ENCODE data around the gene SULT1C2. TPM values are rescaled to one million over a fixed set of nuclear protein-coding genes. Genes with fewer than 3 reads are reported as not detected.

Gene SULT1C2
- total and polyA plus RNA-seq, 2 of the 8 experiments (the other 6 are each of a cell fraction or from before 2014, with no cell fraction given), result 2.2 to 2.8 TPM

DNA sequence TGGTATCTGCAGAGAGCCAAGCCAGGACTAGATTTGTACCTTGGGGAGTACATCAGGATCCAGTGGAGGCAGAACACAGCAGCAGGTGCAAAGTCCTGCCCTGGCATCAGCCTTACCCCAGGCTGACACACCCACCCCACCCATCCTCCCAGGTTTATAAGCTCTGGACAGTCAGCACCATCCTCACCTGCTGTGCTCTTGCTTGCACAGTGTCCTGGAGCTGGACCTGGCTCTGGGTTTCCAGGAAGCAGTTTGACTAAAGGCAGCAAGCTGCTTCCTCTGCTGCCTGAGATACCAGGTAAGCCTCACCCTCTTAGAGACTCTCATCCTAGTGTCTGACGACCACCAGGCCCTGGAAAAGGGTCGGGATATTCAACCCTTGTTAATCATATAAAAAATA lies 48.9 kb upstream of the SULT1C2 start, which contains the start of gene SULT1C3:
TSS of gene SULT1C3 (plus strand) at position 183 of the 400 bp plus-strand sequence. CDS start 7,227 bp downstream, outside the sequence.
- Histone ChIP-seq H3K79me1 (ENCODE audit: low read depth, low read length) (no peaks in the 10 kb centered on the region), H3K9ac (replicated peaks in 1 of 4; ENCODE audit: extremely low read depth in 1 of 4, low read depth in 3 of 4, low read length in 3 of 4) (no peak within 1 kb of the TSS), H2BK5ac (ENCODE audit: low read depth, low read length) (no peak within 1 kb of the TSS), H3K36me3 (ENCODE audit: control insufficient read depth in 2 of 4, insufficient read depth in 4 of 4, low read length in 3 of 4) (no peaks in the 10 kb centered on the region), H4K5ac (ENCODE audit: insufficient read length, low read depth, low read length) (no peak within 1 kb of the TSS), H3K4me3 (ENCODE audit: extremely low read depth in 1 of 4, insufficient read depth in 2 of 4, low read depth in 3 of 4, low read length in 4 of 4) (no peak within 1 kb of the TSS), H3K14ac (ENCODE audit: insufficient read length) (no peak within 1 kb of the TSS), H4K91ac (replicated peaks; ENCODE audit: insufficient read length, low read length) (no peak within 1 kb of the TSS), H3K23ac (ENCODE audit: insufficient read length) (no peak within 1 kb of the TSS), H4K8ac (ENCODE audit: extremely low read depth, insufficient read depth, low read length) (no peak within 1 kb of the TSS), H3K23me2 (ENCODE audit: low read depth, low read length) (no peaks in the 10 kb centered on the region), H3K56ac (replicated peaks; ENCODE audit: insufficient read length, low read depth, low read length) (no peak within 1 kb of the TSS), H2BK20ac (ENCODE audit: low read length) (no peak within 1 kb of the TSS), H2AK5ac (ENCODE audit: low read depth, low read length) (no peak within 1 kb of the TSS), H3K4me1 (replicated peaks in 1 of 4; ENCODE audit: control insufficient read depth in 3 of 4, insufficient read depth in 4 of 4, low read length in 3 of 4) (no peaks in the 10 kb centered on the region), H2AFZ (ENCODE audit: low read length) (no peak within 1 kb of the TSS), H2BK15ac (ENCODE audit: low read length) (no peak within 1 kb of the TSS), H2BK120ac (replicated peaks; ENCODE audit: low read depth, low read length) (no peak within 1 kb of the TSS), H3K4ac (replicated peaks; ENCODE audit: insufficient read length, low read depth, low read length) (no peak within 1 kb of the TSS), H3K27ac (ENCODE audit: low read depth, low read length) (no peak within 1 kb of the TSS), H3K4me2 (ENCODE audit: insufficient read depth in 1 of 2, low read depth in 2 of 2, low read length in 2 of 2) (no peak within 1 kb of the TSS), H3K18ac (ENCODE audit: extremely low read depth, low read length) (no peak within 1 kb of the TSS), H3K27me3 (replicated peaks in 1 of 4; ENCODE audit: control insufficient read depth in 3 of 4, extremely low read depth in 1 of 4, insufficient read depth in 3 of 4, low read length in 3 of 4) (no peaks in the 10 kb centered on the region; a peak in 1 of 7 replicates), H4K20me1 (replicated peaks in 1 of 2; ENCODE audit: control insufficient read depth in 1 of 2, insufficient read depth in 2 of 2, low read length in 2 of 2) (no peaks in the 10 kb centered on the region), H2BK12ac (ENCODE audit: low read depth, low read length) (no peak within 1 kb of the TSS), H3K9me3 (ENCODE audit: insufficient read depth in 2 of 2, low read depth in 1 of 2, low read length in 1 of 2) (peaks cover 15 to 20% of the 10 kb centered on the region in 2 experiments; a peak in 3 of 4 replicates), H3K79me2 (ENCODE audit: control insufficient read depth in 1 of 2, insufficient read depth in 2 of 2, low read length in 2 of 2) (no peaks in the 10 kb centered on the region)
- FAIRE-seq (no peak), DNase-seq (ENCODE audit: low read depth in 1 of 2, low spot score in 2 of 2) (no peak)
- ChIA-PET POLR2A (ENCODE audit: partially characterized antibody) (no interaction called here), CTCF (ENCODE audit: partially characterized antibody) (no interaction called here)
- 68% methylated on average over 2 of the region's 2 CpGs; no CpG with 5 or more reads in 1 of the 2 experiments for WGBS, 2 experiments (ENCODE audit: extremely low coverage in 1 of 2, insufficient coverage in 1 of 2, insufficient read length in 1 of 2, insufficient replicate concordance in 2 of 2, low coverage in 1 of 2, low lambda C conversion rate in 2 of 2, missing lambda C conversion rate in 1 of 2)
- TF ChIP-seq RAD21 (IDR thresholded peaks at IDR 0.05 in 1 of 2, conservative IDR thresholded peaks at IDR 0.05 in 1 of 2; ENCODE audit: low read depth in 2 of 2, low read length in 2 of 2) (no peak), SIX5 (IDR thresholded peaks at IDR 0.05; ENCODE audit: low read depth, low read length) (no peak), NANOG (IDR thresholded peaks at IDR 0.05; ENCODE audit: insufficient read depth, low read depth, low read length, poor library complexity, severe bottlenecking) (no peak), TEAD4 (IDR thresholded peaks at IDR 0.05; ENCODE audit: low read depth, low read length) (no peak), CBX8 (IDR thresholded peaks at IDR 0.05; ENCODE audit: borderline replicate concordance, low read depth, low read length) (no peak), EGR1 (IDR thresholded peaks at IDR 0.05; ENCODE audit: borderline replicate concordance, low read depth, low read length) (no peak), CBX5 (IDR thresholded peaks at IDR 0.05; ENCODE audit: low read depth, low read length) (no peak), SIN3A (conservative IDR thresholded peaks at IDR 0.05 in 1 of 2, IDR thresholded peaks at IDR 0.05 in 1 of 2; ENCODE audit: low read depth in 1 of 2, low read length in 2 of 2) (no peak)
- TF ChIP-seq, protein P1, sequence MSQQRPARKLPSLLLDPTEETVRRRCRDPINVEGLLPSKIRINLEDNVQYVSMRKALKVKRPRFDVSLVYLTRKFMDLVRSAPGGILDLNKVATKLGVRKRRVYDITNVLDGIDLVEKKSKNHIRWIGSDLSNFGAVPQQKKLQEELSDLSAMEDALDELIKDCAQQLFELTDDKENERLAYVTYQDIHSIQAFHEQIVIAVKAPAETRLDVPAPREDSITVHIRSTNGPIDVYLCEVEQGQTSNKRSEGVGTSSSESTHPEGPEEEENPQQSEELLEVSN (IDR thresholded peaks at IDR 0.05), result no peak

Data from H1 (cell line).